GM19099 (cell line): ENCODE data around the gene GAB2.

ENCODE experiments used
- POLR2A ChIP-seq: IDR thresholded peaks from 3 replicates; pipeline ENCODE4 v1.6.1; 2011; ENCODE audit warnings: low read depth; ENCODE audit not compliant: insufficient read length; ENCODE audit errors: extremely low read depth

GAB2 gene

GRCh38 chr11:78416285-78417174 is 1.1 kb downstream of the GAB2 start:
- TF ChIP-seq POLR2A = no peak

GRCh38 chr11:78415338-78415737 is 2.3 kb downstream of the GAB2 start:
- no peak for TF ChIP-seq POLR2A

GRCh38 chr11:78414321-78415051 is 3.1 kb downstream of the GAB2 start:
- no peak for TF ChIP-seq POLR2A

DNA sequence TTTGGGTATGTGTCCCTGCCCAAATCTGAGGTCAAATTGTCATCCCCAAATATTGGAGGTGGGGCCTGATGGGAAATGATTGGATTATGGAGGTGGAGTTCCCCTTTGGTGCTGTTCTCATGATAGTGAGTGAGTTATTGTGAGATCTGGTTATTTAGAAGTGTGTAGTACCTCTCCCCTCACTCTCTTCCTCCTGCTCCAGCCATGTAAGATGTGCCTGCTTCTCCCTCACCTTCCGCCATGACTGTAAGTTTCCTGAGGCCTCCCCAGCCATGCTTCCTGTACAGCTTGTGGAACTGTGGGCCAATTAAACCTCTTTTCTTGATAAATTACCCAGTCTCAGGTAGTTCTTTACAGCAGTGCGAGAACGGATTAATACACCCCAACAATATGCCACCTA is 9.0 kb downstream of the GAB2 start:
- TF ChIP-seq POLR2A = no peak

- TF ChIP-seq POLR2A = no peak
Measured at GRCh38 chr11:78406568-78407196, 10.9 kb downstream of the GAB2 start.

GRCh38 chr11:78405805-78406204 is 11.8 kb downstream of the GAB2 start:
- TF ChIP-seq POLR2A = no peak

DNA sequence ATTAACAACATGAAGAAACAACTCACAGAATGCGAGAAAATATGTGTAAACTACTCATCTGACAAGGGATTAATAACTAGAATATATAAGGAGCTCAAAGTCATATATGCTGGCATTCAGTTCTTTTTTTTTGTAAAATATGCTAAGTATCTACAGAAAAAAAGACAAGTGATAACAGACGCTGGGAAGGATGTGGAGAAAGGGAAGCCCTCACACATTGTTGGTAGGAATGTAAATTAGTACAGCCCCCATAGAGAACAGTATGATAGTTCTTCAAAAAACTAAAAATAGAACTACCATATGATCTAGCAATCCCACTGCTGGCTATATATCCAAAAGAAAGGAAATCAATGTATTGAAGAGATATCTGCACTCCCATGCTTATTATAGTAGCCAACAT is 13.8 kb downstream of the GAB2 start:
- no peak for TF ChIP-seq POLR2A

DNA sequence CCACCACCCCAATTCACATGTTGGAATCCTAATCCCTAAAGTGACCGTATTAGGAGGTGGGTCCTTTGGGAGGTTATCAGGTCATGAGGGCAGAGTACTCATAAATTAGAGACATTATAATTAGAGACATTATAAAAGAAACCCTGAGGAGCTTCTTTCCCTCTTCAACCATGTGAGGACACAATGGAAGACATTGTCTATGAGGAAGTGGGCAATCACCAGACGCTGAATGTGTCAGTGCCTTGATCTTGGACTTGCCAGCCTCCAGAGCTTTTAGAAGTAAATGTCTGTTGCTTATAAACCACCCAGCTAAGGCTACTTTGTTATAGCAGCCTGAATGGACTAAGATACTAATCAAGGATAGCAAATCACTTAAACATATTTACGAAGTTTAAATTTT is 14.8 kb downstream of the GAB2 start:
- no peak for TF ChIP-seq POLR2A

GRCh38 chr11:78400702-78401101 is 16.9 kb downstream of the GAB2 start:
- TF ChIP-seq POLR2A = no peak

- TF ChIP-seq POLR2A = no peak
Measured at GRCh38 chr11:78400116-78400515, 17.5 kb downstream of the GAB2 start.

GRCh38 chr11:78399136-78399535 is 18.5 kb downstream of the GAB2 start:
- TF ChIP-seq POLR2A = no peak

- no peak for TF ChIP-seq POLR2A
Measured at GRCh38 chr11:78398715-78399114, 18.9 kb downstream of the GAB2 start.

DNA sequence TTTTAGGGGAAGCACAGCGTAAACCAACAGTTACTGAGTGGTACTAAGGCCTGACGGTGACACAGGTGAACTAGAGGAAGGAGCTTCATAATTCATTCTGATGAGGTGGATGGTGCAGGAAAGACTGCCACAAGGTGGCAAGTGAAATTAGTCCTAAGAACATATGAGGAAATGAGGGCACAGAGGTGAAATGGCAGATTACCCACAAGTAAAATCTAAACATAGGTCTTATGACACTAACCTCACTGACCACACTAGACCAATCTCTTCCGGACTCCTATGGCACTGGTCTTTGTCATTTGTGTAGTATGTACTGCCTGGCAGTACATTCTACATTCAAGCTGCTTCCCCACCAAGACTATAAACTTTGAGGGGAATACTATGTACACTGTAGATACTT is 20.2 kb downstream of the GAB2 start:
- no peak for TF ChIP-seq POLR2A

- no peak for TF ChIP-seq POLR2A
Measured at GRCh38 chr11:78395597-78395996, 22.0 kb downstream of the GAB2 start.

DNA sequence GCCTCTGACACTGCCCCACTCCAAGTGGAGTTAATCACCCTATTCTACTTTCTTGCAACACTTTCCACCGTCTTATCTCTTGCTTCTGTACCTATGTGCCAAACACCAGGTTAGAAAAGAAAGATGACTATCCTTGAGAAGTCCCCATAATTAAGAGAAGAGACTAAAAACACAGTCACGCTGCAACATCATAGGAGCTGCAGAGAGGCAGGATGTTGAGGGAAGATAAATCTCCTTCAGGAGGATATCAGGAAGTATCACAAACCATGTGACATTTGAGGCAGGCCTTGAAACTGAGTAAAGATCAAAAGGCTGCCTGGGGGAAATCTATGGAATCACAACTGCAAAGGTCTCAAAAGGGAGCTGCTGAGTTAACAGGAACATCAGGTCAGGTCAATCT is 24.8 kb downstream of the GAB2 start:
- TF ChIP-seq POLR2A = no peak

DNA sequence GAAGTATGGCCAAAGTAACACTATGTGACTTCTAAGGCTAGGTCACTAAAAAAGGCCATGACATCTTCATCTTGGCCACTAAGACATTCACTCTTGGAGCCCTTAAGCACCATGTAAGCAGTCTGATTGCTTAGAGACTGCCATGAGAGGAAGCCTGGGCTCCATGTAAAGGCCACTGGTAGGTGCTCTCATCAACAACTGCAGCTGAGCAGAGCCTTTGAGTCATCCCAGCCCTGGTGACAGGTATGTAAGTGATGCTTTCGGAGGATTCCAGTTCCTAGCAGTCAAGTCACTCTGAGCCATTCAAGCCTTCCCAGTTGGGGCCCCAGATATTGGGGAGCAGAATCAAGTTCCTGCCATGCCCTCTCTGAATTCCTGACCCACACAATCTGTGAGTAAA is 26.2 kb downstream of the GAB2 start:
- no peak for TF ChIP-seq POLR2A
